Glutamatergic neuron (in vitro differentiated cells): Measurements from ENCODE around the gene MYH13. TPM values are rescaled to one million over a fixed set of nuclear protein-coding genes. Genes with fewer than 3 reads are reported as not detected.
A peak's percentile ranks its signal among the peaks of the same experiment; 100 is the strongest.

ENCODE experiments used
- DNase-seq: peaks from one replicate; pipeline ENCODE4 v3.0.0; 2022
- H3K27ac Mint-ChIP-seq: one replicate; pipeline ENCODE4 v1.8.0; 2020; ENCODE audit warnings: mild to moderate bottlenecking, mixed read lengths, inconsistent platforms; ENCODE audit not compliant: unreplicated experiment
- H3K27me3 Mint-ChIP-seq: one replicate; pipeline ENCODE4 v1.8.0; 2020; ENCODE audit warnings: mild to moderate bottlenecking, moderate library complexity, mixed read lengths, inconsistent platforms; ENCODE audit not compliant: unreplicated experiment
- H3K36me3 Mint-ChIP-seq: one replicate; pipeline ENCODE4 v1.8.0; 2020; ENCODE audit warnings: mild to moderate bottlenecking, mixed read lengths, inconsistent platforms; ENCODE audit not compliant: unreplicated experiment
- H3K4me1 Mint-ChIP-seq: one replicate; pipeline ENCODE4 v1.8.0; 2020; ENCODE audit warnings: mild to moderate bottlenecking, low read depth, mixed read lengths, inconsistent platforms; ENCODE audit not compliant: unreplicated experiment
- H3K4me3 Mint-ChIP-seq: one replicate; pipeline ENCODE4 v1.8.0; 2020; ENCODE audit warnings: mild to moderate bottlenecking, mixed read lengths, inconsistent platforms; ENCODE audit not compliant: unreplicated experiment
- H3K9me3 Mint-ChIP-seq: one replicate; pipeline ENCODE4 v1.8.0; 2020; ENCODE audit warnings: mild to moderate bottlenecking, moderate library complexity, mixed read lengths, inconsistent platforms; ENCODE audit not compliant: unreplicated experiment
- CTCF ChIP-seq: fragments of 200-600 bp; sonication (generic); IDR thresholded peaks from one replicate; pipeline ENCODE4 v1.5.0; 2021; ENCODE audit not compliant: partially characterized antibody, unreplicated experiment
- total RNA-seq: library from RNA; stranded (reverse); fragmentation: NEBNext Ultra II Directional; extraction: Animal tissue kit (Norgen Biotek cat#: 25700); gene quantifications from one replicate; pipeline ENCODE4 v1.2.1, GENCODE V29; 2021; ENCODE audit not compliant: unreplicated experiment

MYH13 gene
- total RNA-seq, 1 donor from 2014 or later: not detected

- Mint-ChIP-seq H3K9me3 (peaks cover 6% of the 10 kb centered on the region), H3K27me3 (peaks cover 8% of the 10 kb centered on the region), H3K4me1 (no peaks in the 10 kb centered on the region), H3K4me3 (no peak overlapping the region), H3K36me3 (no peaks in the 10 kb centered on the region), H3K27ac (no peak overlapping the region)
- peak; percentile 98 for TF ChIP-seq CTCF
- peak; percentile 90 for DNase-seq
Observed at GRCh38 chr17:10327640-10328039, 45.2 kb downstream of the MYH13 start.

DNA sequence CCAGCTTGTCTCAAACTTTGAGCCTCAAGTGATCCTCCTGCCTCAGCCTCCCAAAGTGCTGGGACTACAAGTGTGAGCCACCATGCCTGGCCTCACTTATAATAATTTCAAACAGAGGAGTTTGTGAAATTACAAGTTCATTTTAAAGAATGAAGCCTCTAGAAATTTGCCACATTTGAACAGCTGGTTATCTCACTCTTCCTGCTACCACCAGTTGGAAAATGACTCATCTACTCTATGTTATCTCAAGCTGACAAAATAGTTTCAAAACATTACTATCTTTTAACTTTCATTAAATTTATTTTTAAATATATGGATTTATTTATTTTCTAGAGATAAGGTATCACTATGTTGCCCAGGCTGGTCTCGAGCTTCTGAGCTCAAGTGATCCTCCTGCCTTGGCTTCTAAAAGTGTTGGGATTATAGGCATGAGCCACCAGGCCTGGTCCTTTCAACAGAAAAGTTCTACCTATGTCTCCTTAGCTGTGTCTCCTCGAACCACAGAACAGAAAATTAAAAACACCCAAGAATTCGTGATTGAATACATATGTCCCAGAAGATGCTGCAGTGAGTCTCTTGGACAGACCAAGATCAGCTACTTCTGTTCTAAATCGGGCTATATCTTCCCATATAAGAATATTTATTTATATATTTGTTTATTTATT is 47.6 kb downstream of the MYH13 start:
- no peaks in the 10 kb centered on the region for H3K36me3 Mint-ChIP-seq
- H3K27ac Mint-ChIP-seq: no peak overlapping the region
- no peak overlapping the region for H3K4me3 Mint-ChIP-seq
- H3K27me3 Mint-ChIP-seq: peaks cover 8% of the 10 kb centered on the region
- TF ChIP-seq CTCF: no peak
- no peak for DNase-seq
- H3K9me3 Mint-ChIP-seq: peaks cover 4% of the 10 kb centered on the region
- H3K4me1 Mint-ChIP-seq: no peaks in the 10 kb centered on the region

GRCh38 chr17:10323812-10324610 is 48.8 kb downstream of the MYH13 start:
- Mint-ChIP-seq H3K4me1 (no peaks in the 10 kb centered on the region), H3K27ac (no peak overlapping the region), H3K9me3 (no peaks in the 10 kb centered on the region), H3K27me3 (peaks cover 5% of the 10 kb centered on the region), H3K36me3 (no peaks in the 10 kb centered on the region), H3K4me3 (no peak overlapping the region)
- no peak for TF ChIP-seq CTCF
- DNase-seq: no peak

DNA sequence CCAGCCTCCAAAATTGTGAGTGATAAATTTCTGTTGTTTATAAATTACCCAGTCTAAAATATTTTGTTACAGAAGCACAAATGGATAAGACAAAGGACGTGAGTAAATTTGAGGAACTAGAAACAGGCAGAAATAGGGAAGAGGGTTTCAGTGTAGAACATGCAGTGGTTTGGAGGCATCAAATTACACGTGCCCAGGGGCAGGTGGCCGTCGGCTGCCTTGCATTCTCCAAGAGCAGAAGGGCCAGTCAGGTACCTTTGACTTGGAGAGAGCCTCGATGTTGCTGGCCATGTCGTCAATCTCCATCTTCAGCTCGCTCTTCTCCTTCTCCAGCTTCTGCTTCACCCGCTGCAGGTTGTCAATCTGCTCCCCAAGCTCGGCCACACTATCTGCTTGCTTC is 54.3 kb downstream of the MYH13 start:
- DNase-seq: no peak
- Mint-ChIP-seq H3K4me3 (no peak overlapping the region), H3K36me3 (no peaks in the 10 kb centered on the region), H3K4me1 (no peaks in the 10 kb centered on the region), H3K27ac (no peak overlapping the region), H3K9me3 (no peaks in the 10 kb centered on the region), H3K27me3 (peaks cover 7% of the 10 kb centered on the region)
- TF ChIP-seq CTCF: no peak

- H3K27me3 Mint-ChIP-seq: peaks cover 7% of the 10 kb centered on the region
- H3K36me3 Mint-ChIP-seq: no peaks in the 10 kb centered on the region
- no peak overlapping the region for H3K27ac Mint-ChIP-seq
- no peaks in the 10 kb centered on the region for H3K9me3 Mint-ChIP-seq
- no peak overlapping the region for H3K4me3 Mint-ChIP-seq
- H3K4me1 Mint-ChIP-seq: no peaks in the 10 kb centered on the region
- TF ChIP-seq CTCF: peak; percentile 35
- no peak for DNase-seq
Observed at GRCh38 chr17:10317543-10317834, 55.3 kb downstream of the MYH13 start.
